NCI-H345 treated with DMSO at 0.1 percent for 48 hours (cell line): ENCODE data around the gene PAX3.
A peak's percentile ranks its signal among the peaks of the same experiment; 100 is the strongest.
"Not testable (repeated sequence)": the region's sequence is repeated elsewhere in the genome, so short reads cannot be mapped to it uniquely, and the experiment has no call there.

Source experiments
- DNase-seq: peaks from one replicate; lab custom pipeline; 2025; ENCODE audit not compliant: unreplicated experiment; lab: John Stamatoyannopoulos, UW

Gene PAX3

DNA sequence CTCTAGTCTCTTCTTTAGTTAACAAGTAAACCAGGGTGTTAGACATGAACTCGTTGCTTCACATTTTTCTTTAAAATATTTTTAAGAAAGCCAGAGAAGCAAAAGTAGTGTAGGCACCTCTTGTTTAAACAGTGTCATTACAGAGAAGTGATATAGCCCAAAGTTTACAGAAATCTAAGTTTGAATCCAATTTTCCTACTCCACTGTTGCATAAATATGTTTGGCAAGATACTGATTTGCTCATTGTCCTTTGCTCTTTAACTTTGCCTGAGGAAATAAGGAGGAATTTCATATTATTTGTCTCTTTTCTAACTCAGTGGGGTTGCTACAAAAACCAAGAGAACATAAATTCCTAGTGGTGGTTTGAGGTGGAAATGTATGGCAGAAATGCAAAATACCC lies 81.1 kb downstream of the PAX3 start:
- DNase-seq: no peak

GRCh38 chr2:222214885-222215284 lies 83.9 kb downstream of the PAX3 start:
- no peak for DNase-seq

- no peak for DNase-seq
These were observed 85.7 kb downstream of the PAX3 start for GRCh38 chr2:222213049-222213448.

- DNase-seq: no peak
These were observed 86.2 kb downstream of the PAX3 start for GRCh38 chr2:222212571-222212970.

- no peak for DNase-seq
These were observed 90.6 kb downstream of the PAX3 start for GRCh38 chr2:222208010-222208690.

- DNase-seq: no peak
These were observed 93.7 kb downstream of the PAX3 start for GRCh38 chr2:222205136-222205535.

GRCh38 chr2:222203041-222203440 lies 95.8 kb downstream of the PAX3 start:
- no peak for DNase-seq

DNA sequence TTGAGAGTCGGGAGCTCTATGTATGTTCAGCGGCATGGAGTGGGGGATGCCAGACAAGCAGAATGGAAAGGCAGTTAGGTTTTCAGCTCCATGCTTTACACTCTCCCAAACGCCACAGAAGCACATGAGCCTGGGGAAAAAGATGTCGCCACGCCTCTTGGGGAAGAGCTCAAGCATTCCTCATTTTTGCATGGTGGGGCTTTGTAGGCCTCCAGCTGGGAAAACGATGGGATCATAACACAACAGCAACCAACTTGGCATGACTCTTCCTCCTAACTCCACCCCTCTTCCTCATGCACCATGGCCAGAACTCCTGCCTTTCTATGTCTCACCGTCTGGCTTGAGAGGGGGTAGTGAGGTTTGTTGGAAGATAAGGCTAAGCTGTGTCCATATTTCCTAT lies 102.6 kb downstream of the PAX3 start:
- no peak for DNase-seq

DNA sequence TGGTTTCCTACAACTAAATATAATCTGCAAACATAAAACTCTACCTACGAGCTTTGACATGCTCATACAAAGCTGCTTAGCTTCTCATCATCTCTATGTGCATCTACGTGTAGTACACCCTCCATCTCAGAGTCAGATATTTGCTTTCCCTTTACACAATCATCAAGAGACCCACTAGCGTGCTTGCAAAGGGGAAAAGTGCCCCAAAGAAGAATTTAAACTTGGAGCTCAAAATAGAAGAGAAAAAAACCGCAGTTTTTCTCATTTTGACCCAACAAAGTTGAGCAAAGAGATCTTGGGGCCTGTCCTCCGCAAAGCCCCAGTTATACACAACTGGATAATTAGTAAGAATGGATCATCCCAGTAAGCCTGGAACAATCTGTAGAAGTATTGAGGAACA lies 104.1 kb downstream of the PAX3 start:
- DNase-seq: no peak

DNA sequence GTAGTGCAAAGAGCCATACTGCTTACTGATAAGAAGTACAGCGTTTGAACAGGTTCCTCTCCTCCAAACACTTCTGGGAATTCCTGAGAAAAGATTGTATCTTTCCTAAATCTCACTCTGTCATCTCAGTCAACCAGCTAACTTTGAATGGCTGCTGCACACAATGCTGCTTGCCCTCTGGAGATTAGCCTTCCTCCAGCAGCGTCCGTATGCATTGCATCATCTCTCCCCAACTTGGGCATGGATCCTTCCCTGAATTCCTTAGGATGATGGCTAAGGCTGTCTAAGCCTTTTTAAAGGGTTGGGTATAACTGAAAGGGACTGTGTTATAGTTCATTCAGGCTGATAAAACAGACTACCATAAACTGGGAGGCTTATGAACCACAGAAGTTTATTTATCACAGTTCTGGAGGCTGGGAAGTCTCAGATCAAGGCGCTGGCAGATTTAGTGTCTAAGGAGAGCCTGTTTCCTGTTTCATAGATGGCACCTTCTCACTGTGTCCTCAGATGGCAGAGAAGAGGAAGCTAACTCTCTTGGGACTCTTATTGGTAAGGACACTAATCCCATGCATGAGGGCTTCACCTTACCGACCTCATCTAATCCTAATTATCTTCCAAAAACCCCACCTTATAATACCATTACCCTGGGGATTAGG lies 105.3 kb downstream of the PAX3 start:
- no peak for DNase-seq

GRCh38 chr2:222180619-222181018 lies 118.2 kb downstream of the PAX3 start:
- no peak for DNase-seq

GRCh38 chr2:222179592-222179991 lies 119.2 kb downstream of the PAX3 start:
- peak; percentile 28 for DNase-seq

DNA sequence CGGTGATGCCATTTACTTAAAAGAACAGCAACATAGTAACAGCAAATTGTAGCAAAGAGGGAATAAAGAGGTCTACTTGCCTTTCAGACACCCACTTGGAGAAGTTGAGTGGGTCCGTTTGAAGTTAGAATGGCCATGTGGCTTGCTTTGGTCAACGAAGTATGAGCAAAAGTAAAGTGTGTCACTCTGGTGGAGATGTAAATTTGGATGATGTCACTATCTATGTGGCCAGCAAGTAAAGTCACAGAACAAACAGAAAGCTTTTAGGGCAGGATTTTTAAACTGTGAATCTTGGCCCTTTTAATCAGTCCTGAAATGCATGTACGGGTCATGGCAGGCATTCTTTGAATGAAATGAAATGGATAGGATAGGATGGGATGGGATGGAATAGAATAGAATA lies 120.3 kb downstream of the PAX3 start:
- DNase-seq: no peak

DNA sequence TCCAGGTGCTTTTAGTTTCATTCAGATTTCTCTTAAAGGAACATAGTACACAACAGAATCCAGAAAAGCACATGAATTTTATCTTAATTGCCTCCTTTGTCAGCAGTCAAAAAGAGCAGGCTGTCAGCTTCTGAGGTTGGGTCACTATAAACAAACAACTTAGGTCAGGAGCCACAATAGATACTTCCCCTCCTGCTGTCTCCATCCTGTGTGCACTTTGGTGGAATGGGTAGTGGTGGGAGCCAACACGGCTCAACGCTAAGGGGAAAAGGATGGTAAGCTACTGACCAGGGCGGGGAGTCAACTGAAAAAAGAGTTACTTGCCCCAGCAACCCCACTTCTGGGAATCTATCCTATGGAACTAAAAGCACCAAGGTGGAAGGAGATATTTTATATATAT lies 121.9 kb downstream of the PAX3 start:
- DNase-seq: no peak

DNA sequence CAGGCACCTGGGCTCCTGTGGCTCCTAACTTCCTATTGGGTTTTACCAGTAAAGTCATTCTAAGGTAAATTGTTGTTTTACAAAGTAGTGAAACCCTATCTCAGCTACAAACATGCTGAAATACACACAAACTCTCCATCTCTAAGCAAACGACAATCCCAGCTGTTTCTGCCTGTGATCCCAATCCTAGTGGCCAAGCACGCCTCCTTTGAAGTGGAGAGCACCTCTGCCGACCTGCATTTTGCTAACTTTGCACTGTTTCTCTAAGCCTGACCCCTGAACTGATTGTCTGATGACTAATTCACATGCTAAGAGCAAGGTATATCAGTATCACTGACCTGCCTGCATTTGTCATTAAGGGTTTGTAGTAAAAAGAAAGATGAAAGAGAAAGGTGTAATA lies 124.3 kb downstream of the PAX3 start:
- no peak for DNase-seq

DNA sequence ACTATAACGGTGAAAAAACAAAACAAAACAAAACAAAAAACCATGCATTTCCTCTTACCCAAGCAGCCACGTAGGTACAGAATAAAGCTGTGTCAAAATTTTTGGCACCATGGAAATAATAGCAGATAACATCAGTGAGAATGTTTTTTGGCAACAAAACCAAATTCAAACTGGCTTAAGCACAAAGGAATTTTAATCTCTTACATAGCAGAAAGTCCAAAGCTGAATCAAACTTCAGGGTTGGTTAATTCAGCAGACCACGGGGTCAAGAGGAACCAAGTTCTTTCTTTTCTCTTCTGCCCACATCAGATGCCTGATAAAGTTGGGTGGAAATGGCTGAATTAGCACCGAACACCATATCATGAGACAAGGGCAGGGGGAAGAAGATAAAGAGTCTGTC lies 129.5 kb downstream of the PAX3 start:
- no peak for DNase-seq

DNA sequence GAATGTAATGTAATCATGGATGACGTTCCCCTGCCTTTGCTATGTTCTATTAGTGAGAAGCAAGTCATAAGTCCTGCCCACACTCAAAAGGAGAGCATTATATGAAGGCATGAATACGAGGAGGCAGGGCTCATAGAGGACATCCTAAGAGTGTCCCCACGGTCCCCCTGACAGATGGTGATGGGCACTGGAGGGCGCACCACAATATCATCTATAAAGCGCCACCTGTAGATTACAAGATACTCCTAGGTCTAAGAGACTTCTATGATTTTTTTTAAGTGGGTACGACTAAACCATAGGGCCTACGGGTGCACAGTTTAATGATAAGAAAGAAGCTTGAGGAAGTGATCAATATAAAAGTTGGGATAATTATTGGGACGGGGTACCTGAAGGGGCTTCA lies 131.0 kb downstream of the PAX3 start:
- DNase-seq: no peak

- no peak for DNase-seq
These were observed 137.9 kb downstream of the PAX3 start for GRCh38 chr2:222160944-222161343.

GRCh38 chr2:222160125-222160524 lies 138.7 kb downstream of the PAX3 start:
- DNase-seq: no peak

DNA sequence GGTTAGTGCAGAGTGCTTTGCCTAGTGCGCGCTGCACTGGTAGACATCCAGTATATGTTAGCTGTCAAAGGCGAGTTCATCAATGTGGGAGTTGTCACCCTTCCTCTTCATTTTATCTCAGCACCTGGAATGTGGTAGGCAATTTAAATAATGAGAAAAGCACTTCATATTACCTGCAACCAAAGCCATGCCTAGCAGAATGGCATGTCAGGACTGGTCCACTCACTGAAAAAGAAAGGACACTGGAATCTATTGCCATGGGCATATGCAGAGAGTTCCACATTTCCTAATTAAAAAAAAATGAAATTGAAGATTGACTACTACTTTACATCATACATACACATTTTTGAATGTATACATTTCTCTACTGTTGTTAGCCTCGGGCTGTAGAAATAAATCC lies 139.6 kb downstream of the PAX3 start:
- no peak for DNase-seq

DNA sequence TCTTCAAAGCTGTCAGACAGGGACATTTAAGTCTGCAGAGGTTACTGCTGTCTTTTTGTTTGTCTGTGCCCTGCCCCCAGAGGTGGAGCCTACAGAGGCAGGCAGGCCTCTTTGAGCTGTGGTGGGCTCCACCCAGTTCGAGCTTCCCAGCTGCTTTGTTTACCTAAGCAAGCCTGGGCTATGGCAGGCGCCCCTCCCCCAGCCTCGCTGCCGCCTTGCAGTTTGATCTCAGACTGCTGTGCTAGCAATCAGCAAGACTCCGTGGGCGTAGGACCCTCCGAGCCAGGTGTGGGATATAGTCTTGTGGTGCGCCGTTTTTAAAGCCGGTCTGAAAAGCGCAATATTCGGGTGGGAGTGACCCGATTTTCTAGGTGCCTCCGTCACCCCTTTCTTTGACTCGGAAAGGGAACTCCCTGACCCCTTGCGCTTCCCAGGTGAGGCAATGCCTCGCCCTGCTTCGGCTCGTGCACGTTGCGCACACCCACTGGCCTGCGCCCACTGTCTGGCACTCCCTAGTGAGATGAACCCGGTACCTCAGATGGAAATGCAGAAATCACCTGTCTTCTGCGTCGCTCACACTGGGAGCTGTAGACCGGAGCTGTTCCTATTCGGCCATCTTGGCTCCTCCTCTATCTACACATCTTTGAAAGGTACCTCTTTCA lies 143.7 kb downstream of the PAX3 start:
- DNase-seq: not testable (repeated sequence)
